Activated T-cell treated with anti-CD3 and anti-CD28 coated beads for 24 hours (primary cell): ENCODE measurements around the gene BTBD19.

Experiments used
- DNase-seq: peaks from one replicate; pipeline ENCODE4 v3.0.0-alpha.2; 2020; ENCODE audit warnings: low read depth

Gene BTBD19

DNA sequence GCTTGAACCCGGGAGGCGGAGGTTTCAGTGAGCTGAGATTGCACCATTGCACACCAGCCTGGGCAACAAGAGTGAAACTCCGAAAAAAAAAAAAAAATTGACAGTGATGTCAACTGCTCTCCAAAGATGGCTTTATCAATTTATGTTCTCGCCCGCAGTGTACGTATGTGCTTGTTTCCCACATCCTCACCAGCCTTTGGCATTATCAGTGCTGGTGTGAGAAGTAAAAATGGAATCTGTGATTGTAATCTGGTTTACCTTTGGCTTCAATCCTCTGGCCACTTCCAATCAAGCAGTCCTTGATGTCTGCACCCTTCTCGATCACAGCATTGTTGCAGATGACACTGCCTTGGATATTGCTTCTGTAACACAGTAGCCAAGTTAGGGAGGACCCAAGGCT lies 49.1 kb downstream of the BTBD19 start:
- DNase-seq, result no peak

GRCh38 chr1:44860331-44860730 lies 52.0 kb downstream of the BTBD19 start:
- no peak for DNase-seq

- DNase-seq, result no peak
Observed at GRCh38 chr1:44860891-44861425, 52.6 kb downstream of the BTBD19 start.

DNA sequence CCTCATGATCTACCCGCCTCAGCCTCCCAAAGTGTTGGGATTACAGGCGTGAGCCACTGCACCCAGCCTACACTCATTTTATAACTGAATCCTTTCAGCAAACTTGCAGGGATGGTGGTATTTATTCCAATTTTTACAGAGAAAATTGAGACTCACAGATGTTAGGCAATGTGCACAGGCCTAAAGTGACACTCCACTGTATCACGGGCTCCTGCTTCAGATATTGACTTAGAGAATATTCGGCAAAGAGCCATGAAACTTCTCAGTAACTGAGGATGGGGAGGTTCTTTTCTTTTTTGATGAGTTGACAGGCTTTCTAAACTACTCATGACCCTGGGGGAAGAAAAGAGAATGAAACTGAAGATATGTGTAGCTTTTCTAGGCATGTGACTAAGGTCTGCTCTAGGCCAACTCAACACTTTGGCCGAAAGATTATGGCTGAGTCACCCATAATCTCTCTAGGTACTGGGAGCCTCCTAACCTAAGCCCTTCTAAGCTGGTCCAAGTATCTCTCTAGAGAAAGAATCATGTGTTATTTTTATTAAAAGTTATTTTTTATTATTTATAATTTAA lies 54.6 kb downstream of the BTBD19 start:
- no peak for DNase-seq
